ENCODE results near the gene ORM2. TPM values are rescaled to one million over a fixed set of nuclear protein-coding genes. Genes with fewer than 3 reads are reported as not detected.

Gene ORM2
- total RNA-seq, 1 experiment from 2014 or later, result not detected

- Histone ChIP-seq H3K9me2 (replicated peaks; ENCODE audit: insufficient read depth, low read length) (no peaks in the 10 kb centered on the region), H3K27ac (ENCODE audit: low read length) (no peak overlapping the region), H3K79me2 (ENCODE audit: low read length) (no peaks in the 10 kb centered on the region), H3K9ac (ENCODE audit: low read length) (no peak overlapping the region), H3K27me3 (ENCODE audit: low read length) (no peaks in the 10 kb centered on the region), H3K4me2 (ENCODE audit: low read depth, low read length, poor library complexity, severe bottlenecking) (no peak overlapping the region), H3K36me3 (ENCODE audit: insufficient read depth, low read length) (no peaks in the 10 kb centered on the region), H3K4me3 (ENCODE audit: low read length) (no peak overlapping the region), H3K9me3 (ENCODE audit: low read length) (peaks cover 8% of the 10 kb centered on the region; the same call in 1 of the 2 replicates), H4K20me1 (ENCODE audit: insufficient read depth, low read depth, low read length) (no peaks in the 10 kb centered on the region), H3K4me1 (ENCODE audit: low read length) (no peaks in the 10 kb centered on the region), H2AFZ (ENCODE audit: low read length) (no peak overlapping the region)
- DNase-seq, result no peak
Measured at GRCh38 chr9:114290561-114290986, 39.1 kb upstream of the ORM2 start.

- H3K27me3 ChIP-seq (ENCODE audit: low read length), result no peaks in the 10 kb centered on the region
- no peak overlapping the region for H3K4me3 ChIP-seq (ENCODE audit: low read length)
- H3K36me3 ChIP-seq (ENCODE audit: insufficient read depth, low read length), result no peaks in the 10 kb centered on the region
- H3K9ac ChIP-seq (ENCODE audit: low read length), result no peak overlapping the region
- peaks cover 8% of the 10 kb centered on the region; the same call in 1 of the 2 replicates for H3K9me3 ChIP-seq (ENCODE audit: low read length)
- no peak overlapping the region for H3K27ac ChIP-seq (ENCODE audit: low read length)
- H3K79me2 ChIP-seq (ENCODE audit: low read length), result no peaks in the 10 kb centered on the region
- no peak overlapping the region for H2AFZ ChIP-seq (ENCODE audit: low read length)
- no peaks in the 10 kb centered on the region for H3K4me1 ChIP-seq (ENCODE audit: low read length)
- H3K9me2 ChIP-seq (replicated peaks; ENCODE audit: insufficient read depth, low read length), result no peaks in the 10 kb centered on the region
- no peaks in the 10 kb centered on the region for H4K20me1 ChIP-seq (ENCODE audit: insufficient read depth, low read depth, low read length)
- DNase-seq, result peak; percentile 88
- H3K4me2 ChIP-seq (ENCODE audit: low read depth, low read length, poor library complexity, severe bottlenecking), result no peak overlapping the region
Measured at GRCh38 chr9:114291064-114291474, 38.6 kb upstream of the ORM2 start.

GRCh38 chr9:114291886-114292590 lies 37.6 kb upstream of the ORM2 start:
- no peaks in the 10 kb centered on the region for H3K4me1 ChIP-seq (ENCODE audit: low read length)
- H3K27ac ChIP-seq (ENCODE audit: low read length), result no peak overlapping the region
- H3K27me3 ChIP-seq (ENCODE audit: low read length), result no peaks in the 10 kb centered on the region
- no peak overlapping the region for H3K4me2 ChIP-seq (ENCODE audit: low read depth, low read length, poor library complexity, severe bottlenecking)
- no peaks in the 10 kb centered on the region for H4K20me1 ChIP-seq (ENCODE audit: insufficient read depth, low read depth, low read length)
- no peak overlapping the region for H3K4me3 ChIP-seq (ENCODE audit: low read length)
- no peak overlapping the region for H3K9ac ChIP-seq (ENCODE audit: low read length)
- no peaks in the 10 kb centered on the region for H3K9me2 ChIP-seq (replicated peaks; ENCODE audit: insufficient read depth, low read length)
- no peaks in the 10 kb centered on the region for H3K36me3 ChIP-seq (ENCODE audit: insufficient read depth, low read length)
- H3K79me2 ChIP-seq (ENCODE audit: low read length), result no peaks in the 10 kb centered on the region
- H2AFZ ChIP-seq (ENCODE audit: low read length), result no peak overlapping the region
- DNase-seq, result no peak
- peaks cover 12% of the 10 kb centered on the region; the same call in 1 of the 2 replicates for H3K9me3 ChIP-seq (ENCODE audit: low read length)

DNA sequence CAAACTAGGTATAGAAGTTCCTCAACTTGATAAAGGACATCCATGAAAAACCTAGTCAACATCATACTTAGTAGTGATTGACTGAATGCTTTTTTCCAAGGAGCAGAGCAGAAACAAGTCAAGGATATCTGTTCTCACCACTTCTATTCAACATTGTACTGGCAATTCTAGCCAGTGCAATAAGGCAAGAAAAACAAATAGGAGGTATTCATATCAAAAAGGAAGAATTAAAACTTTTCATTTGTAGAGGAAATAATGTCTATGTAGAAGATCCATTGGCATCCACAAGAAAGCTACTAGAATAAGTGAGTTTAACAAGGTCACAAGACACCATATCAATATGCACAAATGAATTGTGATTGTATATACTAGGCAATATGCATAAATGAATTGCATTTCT lies 35.0 kb upstream of the ORM2 start:
- H3K79me2 ChIP-seq (ENCODE audit: low read length), result no peaks in the 10 kb centered on the region
- no peak overlapping the region for H3K27ac ChIP-seq (ENCODE audit: low read length)
- no peak overlapping the region for H3K9ac ChIP-seq (ENCODE audit: low read length)
- no peaks in the 10 kb centered on the region for H3K27me3 ChIP-seq (ENCODE audit: low read length)
- H3K9me2 ChIP-seq (replicated peaks; ENCODE audit: insufficient read depth, low read length), result no peaks in the 10 kb centered on the region
- no peak for DNase-seq
- H3K4me3 ChIP-seq (ENCODE audit: low read length), result no peak overlapping the region
- H3K9me3 ChIP-seq (ENCODE audit: low read length), result peaks cover 12% of the 10 kb centered on the region; the same call in 1 of the 2 replicates
- H2AFZ ChIP-seq (ENCODE audit: low read length), result no peak overlapping the region
- H3K4me2 ChIP-seq (ENCODE audit: low read depth, low read length, poor library complexity, severe bottlenecking), result no peak overlapping the region
- H4K20me1 ChIP-seq (ENCODE audit: insufficient read depth, low read depth, low read length), result no peaks in the 10 kb centered on the region
- no peaks in the 10 kb centered on the region for H3K4me1 ChIP-seq (ENCODE audit: low read length)
- H3K36me3 ChIP-seq (ENCODE audit: insufficient read depth, low read length), result no peaks in the 10 kb centered on the region

- Histone ChIP-seq H3K9me3 (ENCODE audit: low read length) (peaks cover 12% of the 10 kb centered on the region; the same call in 1 of the 2 replicates), H3K79me2 (ENCODE audit: low read length) (no peaks in the 10 kb centered on the region), H3K4me1 (ENCODE audit: low read length) (no peaks in the 10 kb centered on the region), H3K9ac (ENCODE audit: low read length) (no peak overlapping the region), H3K27ac (ENCODE audit: low read length) (no peak overlapping the region), H3K36me3 (ENCODE audit: insufficient read depth, low read length) (no peaks in the 10 kb centered on the region), H3K4me3 (ENCODE audit: low read length) (no peak overlapping the region), H3K9me2 (replicated peaks; ENCODE audit: insufficient read depth, low read length) (no peaks in the 10 kb centered on the region), H4K20me1 (ENCODE audit: insufficient read depth, low read depth, low read length) (no peaks in the 10 kb centered on the region), H2AFZ (ENCODE audit: low read length) (no peak overlapping the region), H3K27me3 (ENCODE audit: low read length) (no peaks in the 10 kb centered on the region), H3K4me2 (ENCODE audit: low read depth, low read length, poor library complexity, severe bottlenecking) (no peak overlapping the region)
- no peak for DNase-seq
Measured at GRCh38 chr9:114296338-114296737, 33.3 kb upstream of the ORM2 start.

- Histone ChIP-seq H3K36me3 (ENCODE audit: insufficient read depth, low read length) (no peaks in the 10 kb centered on the region), H3K4me2 (ENCODE audit: low read depth, low read length, poor library complexity, severe bottlenecking) (no peak overlapping the region), H3K9me3 (ENCODE audit: low read length) (peaks cover 11% of the 10 kb centered on the region; the same call in 1 of the 2 replicates), H3K4me3 (ENCODE audit: low read length) (no peak overlapping the region), H3K79me2 (ENCODE audit: low read length) (no peaks in the 10 kb centered on the region), H3K4me1 (ENCODE audit: low read length) (no peaks in the 10 kb centered on the region), H2AFZ (ENCODE audit: low read length) (no peak overlapping the region), H3K27ac (ENCODE audit: low read length) (no peak overlapping the region), H3K9ac (ENCODE audit: low read length) (no peak overlapping the region), H3K27me3 (ENCODE audit: low read length) (no peaks in the 10 kb centered on the region), H4K20me1 (ENCODE audit: insufficient read depth, low read depth, low read length) (no peaks in the 10 kb centered on the region), H3K9me2 (replicated peaks; ENCODE audit: insufficient read depth, low read length) (no peaks in the 10 kb centered on the region)
- no peak for DNase-seq
Measured at GRCh38 chr9:114299286-114300152, 30.1 kb upstream of the ORM2 start.

- H2AFZ ChIP-seq (ENCODE audit: low read length), result no peak overlapping the region
- H3K27ac ChIP-seq (ENCODE audit: low read length), result no peak overlapping the region
- peaks cover 4% of the 10 kb centered on the region; the same call in 1 of the 2 replicates for H3K9me3 ChIP-seq (ENCODE audit: low read length)
- H3K27me3 ChIP-seq (ENCODE audit: low read length), result no peaks in the 10 kb centered on the region
- no peak for DNase-seq
- no peaks in the 10 kb centered on the region for H3K79me2 ChIP-seq (ENCODE audit: low read length)
- no peak overlapping the region for H3K4me3 ChIP-seq (ENCODE audit: low read length)
- no peaks in the 10 kb centered on the region for H3K4me1 ChIP-seq (ENCODE audit: low read length)
- H3K9ac ChIP-seq (ENCODE audit: low read length), result no peak overlapping the region
- no peaks in the 10 kb centered on the region for H4K20me1 ChIP-seq (ENCODE audit: insufficient read depth, low read depth, low read length)
- no peaks in the 10 kb centered on the region for H3K36me3 ChIP-seq (ENCODE audit: insufficient read depth, low read length)
- no peak overlapping the region for H3K4me2 ChIP-seq (ENCODE audit: low read depth, low read length, poor library complexity, severe bottlenecking)
- no peaks in the 10 kb centered on the region for H3K9me2 ChIP-seq (replicated peaks; ENCODE audit: insufficient read depth, low read length)
Measured at GRCh38 chr9:114300153-114300845, 29.4 kb upstream of the ORM2 start.
